NCI-H510A (cell line): ENCODE data around the gene FUOM.

Source experiments
- DNase-seq: peaks from one replicate; lab custom pipeline; 2025; lab: John Stamatoyannopoulos, UW

The FUOM gene

DNA sequence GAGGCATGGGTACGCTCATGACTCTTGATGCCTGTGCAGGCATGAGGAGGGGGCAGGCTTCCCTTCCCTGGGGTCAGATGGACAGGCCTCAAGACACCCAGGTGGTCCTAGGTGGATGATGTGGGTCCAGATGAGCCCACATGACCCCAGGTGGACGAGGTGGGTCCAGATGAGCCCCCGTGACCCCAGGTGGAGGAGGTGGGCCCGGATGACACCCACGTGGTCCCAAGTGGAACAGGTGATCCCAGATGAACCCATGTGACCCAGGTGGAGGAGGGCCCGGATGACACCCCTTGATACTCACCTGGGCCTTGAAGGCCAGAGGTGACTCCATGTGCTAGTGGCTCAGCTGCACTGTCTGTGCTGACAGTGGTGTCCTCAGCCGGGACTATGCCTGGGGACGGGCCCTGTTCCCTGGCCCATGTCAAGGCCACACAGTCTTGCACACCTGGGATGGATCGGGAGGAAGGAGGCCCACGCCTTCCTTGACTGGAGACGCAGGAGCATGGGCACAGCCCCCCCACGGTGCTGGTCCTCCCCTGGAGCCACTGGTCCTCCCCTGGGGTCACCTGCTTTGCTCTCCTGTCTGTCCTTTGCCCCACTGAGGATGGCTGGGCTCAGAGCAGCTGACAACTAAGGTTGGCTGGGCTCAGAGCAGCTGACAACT, 7.4 kb downstream of the FUOM start:
- DNase-seq, result no peak

DNA sequence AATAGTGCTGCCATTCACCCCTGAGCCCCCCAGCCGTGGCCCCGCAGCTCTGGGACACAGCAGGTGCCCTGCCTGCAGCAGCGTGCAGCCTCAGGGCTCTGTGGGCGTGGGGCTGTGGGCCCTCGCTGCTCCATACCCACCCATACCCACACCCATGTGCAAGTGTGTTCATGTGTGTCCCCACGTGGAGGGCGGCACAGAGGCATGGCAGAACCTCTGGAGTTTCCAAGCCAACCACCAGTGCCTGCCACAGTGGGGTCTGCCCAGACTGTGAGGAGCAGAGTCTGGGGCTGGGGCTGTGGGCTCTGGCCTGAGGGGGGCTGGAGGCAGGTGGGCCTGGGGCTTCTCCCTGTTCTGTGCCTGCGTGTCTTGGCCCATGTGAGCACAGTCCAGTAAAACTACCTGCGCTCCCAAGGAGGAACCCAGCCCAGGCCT, 8.2 kb downstream of the FUOM start:
- no peak for DNase-seq

DNA sequence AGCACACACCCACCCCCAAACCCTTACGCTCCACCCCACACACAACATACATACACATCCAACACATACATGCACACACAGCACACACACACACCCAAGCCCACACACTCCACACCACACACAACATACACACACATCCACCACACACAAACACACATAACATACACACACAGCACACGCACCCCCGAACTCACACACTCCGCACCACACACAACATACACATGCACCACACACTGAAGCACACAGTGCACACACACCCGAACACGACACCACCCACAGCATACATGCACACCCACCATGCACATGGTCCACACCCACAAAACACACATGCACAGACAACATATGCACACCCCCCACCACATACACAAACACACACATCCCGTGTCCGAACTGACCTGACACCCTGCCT, 8.7 kb downstream of the FUOM start:
- DNase-seq, result no peak

DNA sequence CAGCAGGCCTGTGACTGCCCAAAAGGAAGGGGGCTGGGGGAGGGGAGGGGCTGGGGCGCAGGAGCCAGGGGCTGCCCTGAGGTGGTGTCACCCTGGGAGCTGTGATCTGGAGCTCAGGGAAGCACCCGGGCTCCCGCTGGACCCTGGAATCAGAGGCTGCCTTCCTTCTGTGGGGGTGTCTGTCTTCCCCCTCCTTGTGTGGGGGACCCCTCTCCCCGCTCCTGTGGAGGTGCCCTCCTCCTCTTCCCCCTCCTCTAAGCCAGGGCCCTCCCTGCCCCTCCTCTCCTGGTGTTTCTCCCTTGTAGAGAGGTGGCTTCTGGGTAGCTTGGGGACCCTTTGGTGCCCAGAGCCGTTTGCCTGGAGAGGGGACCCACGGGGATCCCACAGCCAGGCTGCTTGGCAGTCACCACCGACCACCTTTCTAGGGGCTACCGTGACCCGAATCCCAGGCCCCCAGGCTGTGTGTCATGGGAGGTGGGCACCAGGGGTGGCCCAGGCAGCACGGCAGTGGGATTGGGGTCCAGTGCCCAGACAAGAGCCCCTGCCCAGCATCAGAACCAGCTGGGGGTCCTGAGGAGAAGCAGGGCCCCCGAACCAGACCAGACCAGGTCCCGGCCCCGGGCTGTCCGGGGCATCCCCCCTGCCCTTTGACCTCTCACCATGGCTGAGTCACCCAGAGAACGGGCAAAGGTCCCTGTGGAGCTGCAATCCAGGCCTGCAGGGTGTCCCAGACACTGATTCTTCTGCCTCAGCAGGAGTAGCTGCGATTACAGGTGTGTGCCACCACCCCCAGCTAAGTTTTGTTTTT, 9.9 kb downstream of the FUOM start:
- no peak for DNase-seq

DNA sequence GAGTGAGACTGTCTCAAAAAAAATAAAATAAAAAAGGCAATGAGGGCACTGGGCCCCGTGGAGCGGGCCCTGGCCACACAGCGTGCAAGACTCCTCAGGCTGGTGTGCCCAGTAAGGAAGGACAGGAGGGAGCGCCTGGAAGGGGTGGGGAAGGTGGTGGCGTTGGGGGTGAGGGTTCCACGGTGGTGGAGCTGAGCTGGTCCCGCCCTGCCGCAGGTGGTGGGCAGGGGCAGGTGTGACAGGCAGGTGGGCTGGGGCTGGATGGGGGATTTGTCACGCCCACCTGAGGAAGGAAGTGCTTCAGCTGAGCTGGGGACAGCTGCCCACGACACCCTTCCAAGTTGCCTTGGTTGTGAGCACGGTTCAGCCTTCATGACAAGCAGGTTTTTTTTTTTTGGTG, 11.4 kb downstream of the FUOM start:
- DNase-seq, result no peak

DNA sequence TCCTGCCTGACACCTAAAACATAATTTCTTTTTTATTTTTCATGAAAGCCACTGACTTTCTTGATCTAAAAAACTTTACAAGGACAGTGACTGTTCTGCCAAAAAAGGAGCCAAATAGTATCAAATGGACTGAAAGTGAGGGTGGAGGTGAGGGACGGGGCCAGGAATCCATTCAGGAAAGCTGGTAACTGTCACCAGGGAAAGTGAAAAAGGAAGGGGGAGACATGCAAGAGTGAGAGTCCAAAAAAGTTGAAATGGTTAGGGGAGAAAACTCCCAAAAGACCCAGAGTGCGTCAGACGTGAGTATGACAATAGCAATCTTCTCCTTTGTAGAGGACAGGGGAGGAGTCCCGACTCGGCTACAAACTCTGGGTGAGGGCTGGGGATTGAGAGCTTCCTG, 13.6 kb downstream of the FUOM start:
- no peak for DNase-seq

DNA sequence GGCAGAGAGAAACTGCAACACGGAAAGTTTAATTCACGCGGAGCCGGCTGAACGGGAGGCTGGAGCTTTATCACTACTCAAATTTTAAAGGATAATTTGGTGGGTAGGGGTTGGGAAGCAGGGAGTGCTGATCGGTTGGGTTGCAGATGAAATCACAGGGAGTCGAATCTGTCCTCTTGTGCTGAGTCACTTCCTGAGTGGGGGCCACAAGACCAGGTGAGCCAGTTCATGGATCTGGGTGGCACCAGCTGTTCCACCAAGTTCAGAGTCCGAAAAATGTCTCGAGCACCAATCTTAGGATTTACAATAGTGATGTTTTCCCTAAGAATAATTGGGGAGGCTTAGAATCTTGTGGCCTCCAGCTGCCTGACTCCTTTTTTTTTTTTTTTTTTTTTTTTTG, 14.3 kb downstream of the FUOM start:
- DNase-seq, result no peak

DNA sequence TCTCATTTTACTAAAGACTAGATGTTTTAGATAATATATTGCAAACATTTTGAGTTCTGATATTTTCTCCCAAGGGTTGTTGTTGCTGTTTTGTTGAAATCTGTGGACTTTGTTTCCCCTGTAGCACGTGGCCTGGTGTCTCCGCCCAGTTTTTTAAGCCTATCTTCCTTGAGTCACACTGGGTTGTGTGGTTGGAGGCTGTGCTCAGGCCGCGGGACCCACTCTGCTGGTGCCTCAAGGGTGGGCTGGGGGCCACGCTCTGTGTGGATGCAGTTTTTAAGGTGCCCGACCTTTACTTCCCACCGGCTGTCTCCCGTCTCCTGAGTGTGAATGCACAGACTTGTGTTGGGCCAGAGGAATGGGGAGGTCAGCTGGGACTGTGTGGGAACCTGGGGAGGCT, 14.9 kb downstream of the FUOM start:
- no peak for DNase-seq

DNA sequence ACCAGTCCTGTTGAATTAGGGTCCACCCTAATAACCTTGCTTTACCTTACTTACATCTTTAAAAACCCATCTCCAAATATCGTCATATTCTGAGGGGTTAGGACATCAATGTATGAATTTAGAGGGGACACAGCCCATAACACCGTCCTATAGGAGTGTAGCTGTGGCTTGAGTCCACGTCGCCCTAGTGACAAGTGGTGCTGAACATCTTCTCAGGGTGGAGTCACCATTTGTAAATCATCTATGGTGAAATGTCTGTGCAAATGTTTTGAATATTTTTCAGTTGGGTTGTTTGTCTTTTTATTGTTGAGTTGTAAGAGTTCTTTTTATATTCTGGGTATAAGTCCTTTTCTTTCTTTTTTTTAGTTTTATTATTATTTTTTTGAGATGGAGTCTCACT, 15.8 kb downstream of the FUOM start:
- no peak for DNase-seq

- no peak for DNase-seq
These were observed 18.0 kb downstream of the FUOM start for GRCh38 chr10:133339708-133340380.

GRCh38 chr10:133338080-133339071, 19.4 kb downstream of the FUOM start:
- DNase-seq, result no peak

DNA sequence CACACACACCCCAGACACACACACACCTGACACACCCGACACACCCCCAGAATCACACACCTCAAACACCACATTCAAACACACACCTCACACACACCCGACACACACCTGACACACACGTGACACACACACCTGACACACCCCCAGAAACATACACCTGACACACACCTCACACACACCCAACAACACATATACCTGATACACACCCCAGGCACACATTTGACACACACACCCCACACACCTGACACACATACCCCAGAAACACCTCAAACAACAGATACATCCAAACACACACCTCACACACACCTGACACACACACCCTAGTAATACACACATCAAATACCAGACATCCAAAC, 20.5 kb downstream of the FUOM start:
- DNase-seq, result no peak

DNA sequence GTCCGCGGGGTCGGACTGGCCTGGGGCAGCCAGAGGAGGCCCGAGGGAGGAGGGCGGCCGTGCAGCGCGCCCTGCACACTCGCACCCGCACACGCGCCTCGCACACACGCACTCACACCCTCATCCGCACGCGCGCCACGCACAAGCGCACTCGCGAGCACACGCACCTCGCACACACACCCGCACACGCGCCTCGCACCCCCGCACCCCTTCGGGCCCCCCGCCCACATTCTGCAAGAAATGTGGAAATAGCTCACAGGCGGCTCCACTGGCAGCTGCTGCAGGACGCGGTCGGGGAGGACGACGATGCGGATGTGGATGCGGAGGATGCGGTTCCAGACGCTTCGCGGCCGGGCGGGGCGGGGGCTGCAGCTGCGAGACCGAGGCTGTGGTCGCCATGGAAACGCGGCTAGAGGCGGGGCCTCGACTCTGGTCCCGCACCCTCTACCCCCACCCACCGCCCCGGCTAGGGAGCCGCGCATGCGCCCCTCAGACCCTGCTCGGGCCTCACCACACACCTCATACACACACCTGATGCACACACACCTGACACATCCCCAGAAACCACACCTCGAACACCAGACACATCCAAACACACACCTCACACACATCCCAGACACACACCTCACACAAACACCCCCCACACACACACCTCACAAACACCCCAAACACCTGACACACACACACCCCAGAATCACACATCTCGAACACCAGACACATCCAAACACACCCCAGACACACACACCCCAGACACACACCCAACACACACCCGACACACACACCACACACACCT, 21.0 kb downstream of the FUOM start, which contains the start of gene CALY:
TSS of gene CALY (minus strand) at position 320 of the 793 bp plus-strand sequence. CDS start 7,907 bp downstream, outside the sequence.
- DNase-seq, result no peak

- DNase-seq, result no peak
These were observed 21.7 kb downstream of the FUOM start for GRCh38 chr10:133336118-133336576.

DNA sequence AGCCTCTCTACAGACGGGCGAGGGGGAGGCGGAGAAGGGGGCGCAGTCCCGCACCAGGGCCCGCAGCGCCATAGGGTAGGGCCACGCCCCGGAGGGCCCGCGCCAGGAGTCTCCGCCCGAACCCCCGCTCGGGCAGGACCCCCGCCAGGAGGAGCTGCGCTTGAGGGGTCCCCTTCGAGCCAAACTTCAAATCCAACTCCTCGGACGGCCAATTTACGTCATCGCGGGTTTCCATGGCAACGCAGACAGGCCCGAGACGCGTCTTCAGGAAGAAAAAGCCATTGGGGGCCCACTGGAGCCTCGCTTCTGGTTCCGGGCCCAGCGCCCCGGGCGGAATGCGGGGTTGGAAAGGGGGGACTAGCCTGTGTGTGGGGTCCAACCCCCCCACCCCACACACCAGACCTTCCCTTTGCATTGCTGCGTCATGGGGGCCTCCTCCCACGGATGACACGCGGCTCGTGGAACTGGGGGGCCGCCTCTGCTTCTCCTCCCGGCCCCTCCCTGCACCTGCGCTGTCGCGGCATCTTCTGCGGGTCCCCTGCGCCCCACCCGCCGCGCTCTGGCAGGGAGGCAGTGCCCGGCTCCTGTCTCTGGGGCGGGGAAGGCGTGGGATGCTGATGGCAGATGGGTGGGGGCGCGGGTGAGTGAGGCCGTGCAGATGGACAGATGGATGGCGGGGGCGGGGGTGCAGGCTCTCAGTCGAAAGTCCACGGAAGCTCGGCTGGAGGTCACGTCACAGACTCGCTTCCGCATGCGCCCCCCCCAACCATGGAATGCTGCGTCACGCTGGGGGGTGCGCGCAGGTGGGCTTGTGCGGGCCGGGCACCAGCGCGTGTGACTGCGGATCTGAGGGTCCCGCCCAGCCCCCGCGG, 22.3 kb downstream of the FUOM start:
- DNase-seq, result no peak

DNA sequence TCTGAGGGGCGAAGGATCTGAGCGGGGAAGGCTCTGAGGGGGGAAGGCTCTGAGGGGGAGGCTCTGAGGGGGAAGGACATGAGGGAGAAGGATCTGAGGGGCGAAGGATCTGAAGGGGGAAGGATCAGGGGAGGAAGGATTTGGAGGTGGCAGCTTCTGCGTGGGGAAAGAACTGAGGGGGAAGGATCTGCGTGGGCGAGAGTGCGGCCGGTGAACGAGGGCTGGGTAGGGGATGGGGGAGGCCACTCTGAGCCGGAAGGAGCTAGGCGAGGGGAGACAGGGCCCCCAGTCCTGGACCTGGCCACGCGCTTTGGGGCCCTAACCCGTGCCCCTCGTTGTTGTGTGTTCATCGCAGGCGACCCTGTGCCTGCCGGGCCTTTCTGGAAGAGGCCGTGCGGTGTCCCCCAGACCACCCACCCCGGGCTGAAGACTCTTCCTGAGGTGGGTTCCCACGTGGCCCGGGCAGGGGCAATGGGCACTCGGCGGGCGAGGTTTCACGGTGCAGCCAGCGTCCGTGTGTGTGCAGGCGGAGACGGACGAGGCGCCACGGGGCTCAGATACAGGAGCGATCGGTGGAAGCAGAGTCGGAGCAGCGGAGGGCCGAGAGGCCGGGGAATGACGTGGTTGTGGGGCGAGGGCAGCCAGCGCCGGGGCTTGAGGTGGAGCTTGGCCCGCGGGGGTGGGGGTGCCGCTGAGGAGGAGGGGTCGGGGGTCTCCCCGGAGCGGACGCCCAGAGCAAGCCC, 23.1 kb downstream of the FUOM start:
- DNase-seq, result no peak

DNA sequence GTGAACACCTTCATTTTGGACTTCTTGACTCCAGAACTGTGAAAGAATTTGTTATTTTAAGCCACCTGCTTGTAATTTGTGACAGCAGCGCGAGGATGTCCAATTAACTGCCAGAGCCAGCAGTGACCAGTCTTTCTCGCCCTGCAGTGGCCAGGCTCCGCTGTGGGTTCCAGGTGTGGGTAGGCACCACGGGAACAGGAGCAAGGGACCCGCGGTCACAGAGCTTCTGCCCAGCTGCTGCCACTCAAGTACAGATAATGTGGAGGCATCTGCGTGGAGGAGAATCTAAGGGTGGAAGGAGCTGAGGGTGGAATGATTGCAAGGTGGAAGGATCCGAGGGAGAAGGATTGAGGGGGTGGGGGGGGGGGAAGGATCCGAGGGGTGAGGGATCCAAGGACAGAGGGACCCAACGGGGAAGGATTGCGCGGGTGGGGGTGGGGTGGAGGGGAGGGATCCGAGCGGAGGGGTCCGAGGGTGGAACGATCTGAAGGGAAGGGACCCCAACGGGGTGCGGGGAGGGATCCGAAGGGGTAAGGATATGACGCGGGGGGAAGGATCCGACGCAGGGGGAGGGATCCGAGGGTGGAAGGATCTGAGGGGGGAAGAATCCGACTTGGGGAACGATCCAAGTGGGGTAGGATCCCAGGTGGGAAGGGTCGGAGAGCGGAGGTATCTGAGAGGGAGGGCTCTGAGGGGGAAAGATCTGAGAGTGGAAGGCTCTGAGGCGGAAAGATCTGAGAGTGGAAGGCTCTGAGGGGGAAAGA, 24.7 kb downstream of the FUOM start:
- no peak for DNase-seq

DNA sequence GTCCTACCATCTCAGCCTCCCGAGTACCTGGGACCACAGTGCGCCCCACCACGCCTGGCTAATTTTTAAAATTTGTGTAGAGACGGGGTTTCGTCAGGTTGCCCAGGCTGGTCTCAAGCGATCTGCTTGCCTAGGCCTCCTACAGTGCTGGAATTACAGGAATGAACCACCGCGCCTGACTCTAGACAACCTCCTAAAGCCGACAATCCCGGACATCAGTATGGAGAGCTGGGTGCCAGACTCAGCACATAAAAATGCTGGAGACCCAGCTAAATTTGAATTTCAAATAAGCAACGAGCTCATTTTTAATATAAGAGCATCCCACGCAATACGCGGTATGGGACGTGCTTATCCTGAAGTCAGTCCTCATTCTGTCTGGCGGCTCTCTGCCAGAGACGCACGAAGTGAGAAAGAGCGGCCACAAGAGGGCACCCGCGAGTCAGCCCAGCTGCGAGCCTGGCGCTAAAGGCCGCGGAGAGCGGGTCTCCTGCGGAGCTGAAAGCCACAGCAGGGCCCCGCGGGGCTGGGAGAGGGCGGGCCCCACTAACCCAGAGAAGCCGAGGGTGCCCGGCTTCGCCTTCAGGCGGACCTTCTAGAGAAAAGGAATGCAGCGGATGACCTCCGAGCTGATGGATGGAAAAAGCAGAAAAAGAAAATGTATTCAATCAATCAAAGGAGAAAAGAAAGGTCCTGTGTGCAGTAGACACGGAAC, 28.2 kb downstream of the FUOM start:
- DNase-seq, result peak; percentile 53
